ENCODE data around the gene TCF7L2. TPM values are rescaled to one million over a fixed set of nuclear protein-coding genes. Genes with fewer than 3 reads are reported as not detected.

TCF7L2 gene
- total RNA-seq, 1 donor from 2014 or later = 49.3 TPM

DNA sequence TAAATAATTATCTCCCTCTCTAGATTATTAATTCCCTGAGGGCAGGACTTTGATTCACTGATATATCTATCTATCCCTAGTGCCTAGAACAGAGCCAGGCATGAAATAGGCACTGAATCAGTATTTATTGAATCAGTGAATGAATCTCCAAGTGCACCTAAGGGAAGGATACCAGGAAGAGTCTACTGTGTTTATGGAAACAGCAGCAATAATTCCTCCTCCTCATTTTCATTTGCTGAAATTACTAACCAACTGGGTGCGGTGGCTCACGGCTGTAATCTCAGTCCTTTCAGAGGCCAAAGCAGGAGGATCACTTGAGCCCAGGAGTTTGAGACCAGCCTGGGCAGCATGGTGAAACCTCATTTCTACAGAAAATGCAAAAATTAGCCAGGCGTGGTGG is 161.2 kb downstream of the TCF7L2 start:
- Mint-ChIP-seq H3K4me1 (ENCODE audit: unreplicated experiment) (no peaks in the 10 kb centered on the region), H3K36me3 (ENCODE audit: low read depth, unreplicated experiment) (no peaks in the 10 kb centered on the region), H3K9me3 (ENCODE audit: unreplicated experiment) (no peaks in the 10 kb centered on the region), H3K27ac (ENCODE audit: unreplicated experiment) (no peak overlapping the region), H3K27me3 (ENCODE audit: unreplicated experiment) (peaks cover 1% of the 10 kb centered on the region), H3K4me3 (ENCODE audit: unreplicated experiment) (no peak overlapping the region)
- no peak for DNase-seq (ENCODE audit: low spot score)
- TF ChIP-seq, protein P1, sequence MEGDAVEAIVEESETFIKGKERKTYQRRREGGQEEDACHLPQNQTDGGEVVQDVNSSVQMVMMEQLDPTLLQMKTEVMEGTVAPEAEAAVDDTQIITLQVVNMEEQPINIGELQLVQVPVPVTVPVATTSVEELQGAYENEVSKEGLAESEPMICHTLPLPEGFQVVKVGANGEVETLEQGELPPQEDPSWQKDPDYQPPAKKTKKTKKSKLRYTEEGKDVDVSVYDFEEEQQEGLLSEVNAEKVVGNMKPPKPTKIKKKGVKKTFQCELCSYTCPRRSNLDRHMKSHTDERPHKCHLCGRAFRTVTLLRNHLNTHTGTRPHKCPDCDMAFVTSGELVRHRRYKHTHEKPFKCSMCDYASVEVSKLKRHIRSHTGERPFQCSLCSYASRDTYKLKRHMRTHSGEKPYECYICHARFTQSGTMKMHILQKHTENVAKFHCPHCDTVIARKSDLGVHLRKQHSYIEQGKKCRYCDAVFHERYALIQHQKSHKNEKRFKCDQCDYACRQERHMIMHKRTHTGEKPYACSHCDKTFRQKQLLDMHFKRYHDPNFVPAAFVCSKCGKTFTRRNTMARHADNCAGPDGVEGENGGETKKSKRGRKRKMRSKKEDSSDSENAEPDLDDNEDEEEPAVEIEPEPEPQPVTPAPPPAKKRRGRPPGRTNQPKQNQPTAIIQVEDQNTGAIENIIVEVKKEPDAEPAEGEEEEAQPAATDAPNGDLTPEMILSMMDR (IDR thresholded peaks at IDR 0.05; ENCODE audit: unreplicated experiment) = no peak

DNA sequence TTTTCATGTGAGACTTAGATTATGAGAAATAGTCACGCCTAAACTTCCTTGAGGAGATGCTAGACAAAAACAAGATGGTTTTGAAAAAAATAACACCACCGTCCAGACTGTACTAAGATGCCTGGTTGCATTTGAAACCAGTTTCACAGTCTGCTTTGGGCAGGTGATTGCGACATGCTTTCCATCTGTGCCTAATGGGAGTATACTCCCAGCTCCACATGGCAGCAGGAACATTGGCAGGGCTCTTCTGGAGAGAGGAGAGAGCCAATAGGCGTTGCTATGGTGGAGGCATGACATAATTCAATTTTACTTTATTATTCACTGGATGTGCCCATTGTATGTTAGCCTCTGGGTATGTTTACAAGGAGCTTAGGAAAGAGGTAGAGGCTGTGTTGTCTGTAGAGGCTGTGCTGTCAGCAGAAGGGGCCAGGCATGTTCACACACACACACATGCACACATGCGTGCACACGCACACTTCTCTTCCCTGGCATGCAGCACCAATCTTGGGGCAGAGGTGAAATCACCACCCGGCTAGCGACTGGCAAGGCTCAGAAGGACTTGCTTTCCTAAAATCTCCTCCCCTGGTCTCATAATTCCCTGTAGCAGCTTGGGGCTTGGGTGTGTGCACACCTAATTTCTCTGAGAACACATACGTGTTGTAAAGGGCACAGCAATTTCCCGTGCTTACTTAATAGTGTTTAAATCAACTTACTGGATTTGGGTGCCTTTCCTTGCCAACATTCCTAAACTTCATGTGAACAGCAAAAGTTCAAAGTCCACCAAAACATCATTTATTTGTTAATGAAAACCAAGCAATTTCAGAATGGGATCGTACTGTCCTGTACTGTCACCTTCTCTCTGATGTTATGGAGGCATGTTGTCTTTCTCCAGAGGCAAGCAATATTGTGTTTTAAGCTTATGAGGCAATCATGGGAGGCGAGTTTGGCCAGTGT is 162.1 kb downstream of the TCF7L2 start:
- TF ChIP-seq, protein P1 (IDR thresholded peaks at IDR 0.05; ENCODE audit: unreplicated experiment) = no peak
- no peak overlapping the region for H3K27ac Mint-ChIP-seq (ENCODE audit: unreplicated experiment)
- no peaks in the 10 kb centered on the region for H3K36me3 Mint-ChIP-seq (ENCODE audit: low read depth, unreplicated experiment)
- H3K27me3 Mint-ChIP-seq (ENCODE audit: unreplicated experiment) = peaks cover 1% of the 10 kb centered on the region
- H3K9me3 Mint-ChIP-seq (ENCODE audit: unreplicated experiment) = no peaks in the 10 kb centered on the region
- no peak overlapping the region for H3K4me3 Mint-ChIP-seq (ENCODE audit: unreplicated experiment)
- no peaks in the 10 kb centered on the region for H3K4me1 Mint-ChIP-seq (ENCODE audit: unreplicated experiment)
- no peak for DNase-seq (ENCODE audit: low spot score)

DNA sequence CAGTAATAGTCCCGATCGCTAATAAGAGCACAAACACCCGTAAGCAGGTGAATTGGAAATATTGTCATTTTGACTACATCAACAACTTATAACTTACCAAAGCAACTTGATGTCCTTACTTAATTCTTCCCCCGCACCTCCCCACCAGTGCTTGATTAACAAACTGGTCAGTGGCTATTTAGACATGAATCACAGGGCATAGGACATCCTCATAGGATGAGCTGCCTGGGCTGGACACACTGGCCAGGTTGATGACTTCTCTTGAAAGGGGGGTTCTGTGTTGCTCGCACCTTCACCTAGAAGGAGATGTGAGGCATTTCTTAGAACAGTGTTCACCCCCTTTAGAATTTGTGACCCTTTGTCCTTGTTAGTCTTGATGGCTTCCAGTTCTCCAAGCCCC is 163.2 kb downstream of the TCF7L2 start:
- H3K27ac Mint-ChIP-seq (ENCODE audit: unreplicated experiment) = no peak overlapping the region
- no peaks in the 10 kb centered on the region for H3K4me1 Mint-ChIP-seq (ENCODE audit: unreplicated experiment)
- H3K9me3 Mint-ChIP-seq (ENCODE audit: unreplicated experiment) = no peaks in the 10 kb centered on the region
- TF ChIP-seq, protein P1 (IDR thresholded peaks at IDR 0.05; ENCODE audit: unreplicated experiment) = no peak
- peaks cover 1% of the 10 kb centered on the region for H3K27me3 Mint-ChIP-seq (ENCODE audit: unreplicated experiment)
- H3K4me3 Mint-ChIP-seq (ENCODE audit: unreplicated experiment) = no peak overlapping the region
- DNase-seq (ENCODE audit: low spot score) = no peak
- H3K36me3 Mint-ChIP-seq (ENCODE audit: low read depth, unreplicated experiment) = no peaks in the 10 kb centered on the region

DNA sequence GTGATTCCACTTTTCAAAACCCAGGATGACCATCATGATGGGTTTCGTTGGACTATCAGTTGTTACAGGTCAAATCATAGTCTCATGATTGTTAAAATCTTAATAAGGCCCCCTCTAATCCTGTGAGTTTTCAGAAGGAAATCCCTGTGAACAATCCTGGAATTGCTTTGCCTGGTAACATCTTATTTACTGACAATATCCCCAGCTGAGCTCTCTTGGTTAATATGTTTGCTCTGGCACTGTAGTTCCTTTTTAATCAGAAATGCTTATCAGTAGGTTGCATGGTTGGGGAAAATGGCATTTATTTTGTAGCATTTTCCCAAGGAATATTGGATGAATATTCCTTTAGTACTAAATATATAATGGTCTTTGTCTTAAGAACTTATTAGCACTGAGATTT is 163.9 kb downstream of the TCF7L2 start:
- no peak overlapping the region for H3K27ac Mint-ChIP-seq (ENCODE audit: unreplicated experiment)
- no peak for DNase-seq (ENCODE audit: low spot score)
- no peak overlapping the region for H3K4me3 Mint-ChIP-seq (ENCODE audit: unreplicated experiment)
- H3K36me3 Mint-ChIP-seq (ENCODE audit: low read depth, unreplicated experiment) = no peaks in the 10 kb centered on the region
- H3K9me3 Mint-ChIP-seq (ENCODE audit: unreplicated experiment) = no peaks in the 10 kb centered on the region
- peaks cover 1% of the 10 kb centered on the region for H3K27me3 Mint-ChIP-seq (ENCODE audit: unreplicated experiment)
- TF ChIP-seq, protein P1 (IDR thresholded peaks at IDR 0.05; ENCODE audit: unreplicated experiment) = no peak
- H3K4me1 Mint-ChIP-seq (ENCODE audit: unreplicated experiment) = no peaks in the 10 kb centered on the region

DNA sequence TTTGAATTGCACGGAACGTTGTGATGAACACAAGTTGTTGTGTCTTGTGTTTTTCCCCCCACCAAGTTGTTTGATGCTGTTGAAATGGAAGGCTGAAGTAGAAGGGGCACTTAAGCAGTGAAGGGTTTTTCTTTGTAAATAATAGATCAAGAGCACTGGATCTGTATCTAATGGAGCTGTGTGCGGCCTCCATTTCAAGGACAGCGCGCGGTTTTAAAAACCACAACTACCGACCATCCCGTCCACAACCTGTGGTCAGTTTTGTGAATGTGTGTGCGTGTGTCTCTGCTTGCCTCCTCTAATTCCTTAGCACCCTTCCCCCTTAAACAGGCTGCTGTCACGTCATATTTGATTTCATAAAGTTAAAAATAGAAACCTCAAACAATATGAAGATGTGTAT is 165.5 kb downstream of the TCF7L2 start:
- Mint-ChIP-seq H3K4me3 (ENCODE audit: unreplicated experiment) (no peak overlapping the region), H3K4me1 (ENCODE audit: unreplicated experiment) (peaks cover 7% of the 10 kb centered on the region), H3K27ac (ENCODE audit: unreplicated experiment) (no peak overlapping the region), H3K27me3 (ENCODE audit: unreplicated experiment) (peaks cover 1% of the 10 kb centered on the region), H3K36me3 (ENCODE audit: low read depth, unreplicated experiment) (no peaks in the 10 kb centered on the region), H3K9me3 (ENCODE audit: unreplicated experiment) (no peaks in the 10 kb centered on the region)
- TF ChIP-seq, protein P1 (IDR thresholded peaks at IDR 0.05; ENCODE audit: unreplicated experiment) = no peak
- no peak for DNase-seq (ENCODE audit: low spot score)
